ENCODE data around the gene OPN1SW. TPM values are rescaled to one million over a fixed set of nuclear protein-coding genes. Genes with fewer than 3 reads are reported as not detected.

OPN1SW gene, protein sequence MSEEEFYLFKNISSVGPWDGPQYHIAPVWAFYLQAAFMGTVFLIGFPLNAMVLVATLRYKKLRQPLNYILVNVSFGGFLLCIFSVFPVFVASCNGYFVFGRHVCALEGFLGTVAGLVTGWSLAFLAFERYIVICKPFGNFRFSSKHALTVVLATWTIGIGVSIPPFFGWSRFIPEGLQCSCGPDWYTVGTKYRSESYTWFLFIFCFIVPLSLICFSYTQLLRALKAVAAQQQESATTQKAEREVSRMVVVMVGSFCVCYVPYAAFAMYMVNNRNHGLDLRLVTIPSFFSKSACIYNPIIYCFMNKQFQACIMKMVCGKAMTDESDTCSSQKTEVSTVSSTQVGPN
- total RNA-seq, result not detected
- not detected for polyA plus RNA-seq
- long read RNA-seq, donor 1, partial matches to known transcripts, result 0 of 3 reads
- long read RNA-seq, donor 1, other reads (novel, unspliced or antisense), result 3 of 3 reads
- long read RNA-seq, donor 2, result 0 reads
- long read RNA-seq, donor 3, partial matches to known transcripts, result 0 of 6 reads
- long read RNA-seq, donor 3, other reads (novel, unspliced or antisense), result 6 of 6 reads
- long read RNA-seq, donor 4, result 0 reads

GRCh38 chr7:128775744-128776474 is at the start of gene OPN1SW:
Gene OPN1SW, minus strand, starts transcription at chr7:128775794. Its CDS starts 13 bp downstream, at chr7:128775781.
- ATAC-seq, result no peak
- WGBS, result 97% methylated on average over 4 of the region's 4 CpGs
- Histone ChIP-seq H3K9me3 (ENCODE audit: control insufficient read depth, low read length) (no peaks in the 10 kb centered on the region), H3K27ac (ENCODE audit: low read length) (no peak within 1 kb of the TSS), H3K27me3 (ENCODE audit: control insufficient read depth, insufficient read depth) (no peaks in the 10 kb centered on the region), H3K4me1 (ENCODE audit: control insufficient read depth, insufficient read depth, low read length) (no peaks in the 10 kb centered on the region), H3K4me3 (ENCODE audit: low read length) (no peak within 1 kb of the TSS)
- intact Hi-C loops (cut with DNase I), result no loop called here
- no peak for DNase-seq

DNA sequence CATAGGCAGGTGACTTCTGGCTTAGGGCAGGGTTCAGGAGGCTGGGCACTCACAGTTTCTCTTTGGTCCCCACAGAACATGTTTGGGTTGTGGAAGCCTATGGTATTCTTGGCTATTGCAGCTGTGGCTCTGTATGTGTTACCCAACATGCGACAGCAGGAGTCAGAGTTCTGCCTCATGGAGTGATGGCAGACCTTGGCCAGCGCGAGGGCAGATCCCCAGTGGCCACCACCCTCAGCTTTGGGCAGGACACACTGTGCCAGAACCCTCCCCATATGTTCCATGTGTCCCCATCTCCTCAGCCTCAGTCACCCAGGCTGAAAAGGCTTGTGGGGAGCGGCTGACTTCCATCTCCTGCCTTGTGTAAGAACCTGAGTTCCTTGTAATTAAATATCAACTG is 46.1 kb upstream of the OPN1SW start:
- Histone ChIP-seq H3K4me3 (ENCODE audit: low read length) (no peak overlapping the region), H3K4me1 (ENCODE audit: control insufficient read depth, insufficient read depth, low read length) (no peaks in the 10 kb centered on the region), H3K9me3 (ENCODE audit: control insufficient read depth, low read length) (no peaks in the 10 kb centered on the region), H3K27me3 (ENCODE audit: control insufficient read depth, insufficient read depth) (no peaks in the 10 kb centered on the region), H3K27ac (ENCODE audit: low read length) (no peak overlapping the region)
- no peak for DNase-seq
- WGBS, result 85% methylated on average over 4 of the region's 4 CpGs
- ATAC-seq, result no peak
- intact Hi-C loops (cut with DNase I), result no loop called here

DNA sequence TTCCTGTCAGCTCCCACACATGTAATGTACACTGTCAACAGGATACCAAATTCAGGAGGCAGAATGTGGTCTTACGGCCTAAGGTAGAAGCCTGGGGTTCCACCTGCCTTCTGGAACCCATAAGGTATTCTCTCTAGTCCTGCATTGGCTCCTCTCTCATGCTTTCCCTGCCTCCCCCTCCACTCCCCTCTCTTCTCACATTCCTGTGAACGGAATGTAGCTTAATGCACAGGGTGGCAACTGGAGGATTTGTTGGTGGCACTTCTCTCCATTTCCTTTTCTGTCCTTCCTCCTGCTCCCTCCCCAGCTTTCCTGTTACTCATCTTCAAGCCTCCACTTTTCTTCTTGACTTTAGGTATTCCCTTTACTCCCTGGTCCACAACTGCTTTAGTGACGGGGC is 43.1 kb upstream of the OPN1SW start:
- Histone ChIP-seq H3K4me3 (ENCODE audit: low read length) (no peak overlapping the region), H3K9me3 (ENCODE audit: control insufficient read depth, low read length) (no peaks in the 10 kb centered on the region), H3K27ac (ENCODE audit: low read length) (no peak overlapping the region), H3K27me3 (ENCODE audit: control insufficient read depth, insufficient read depth) (no peaks in the 10 kb centered on the region), H3K4me1 (ENCODE audit: control insufficient read depth, insufficient read depth, low read length) (no peaks in the 10 kb centered on the region)
- intact Hi-C loops (cut with DNase I), result no loop called here
- WGBS, result 69% methylated on average over 3 of the region's 3 CpGs
- DNase-seq (no peak), ATAC-seq (no peak)

- DNase-seq (no peak), ATAC-seq (no peak)
- H3K4me1 ChIP-seq (ENCODE audit: control insufficient read depth, insufficient read depth, low read length), result peaks cover 5% of the 10 kb centered on the region
- H3K4me3 ChIP-seq (ENCODE audit: low read length), result no peak overlapping the region
- H3K9me3 ChIP-seq (ENCODE audit: control insufficient read depth, low read length), result no peaks in the 10 kb centered on the region
- WGBS, result 84% methylated on average over 7 of the region's 7 CpGs
- H3K27me3 ChIP-seq (ENCODE audit: control insufficient read depth, insufficient read depth), result no peaks in the 10 kb centered on the region
- H3K27ac ChIP-seq (ENCODE audit: low read length), result no peak overlapping the region
- intact Hi-C loops (cut with DNase I), result no loop called here
These were observed 39.8 kb upstream of the OPN1SW start for GRCh38 chr7:128815289-128815942.

DNA sequence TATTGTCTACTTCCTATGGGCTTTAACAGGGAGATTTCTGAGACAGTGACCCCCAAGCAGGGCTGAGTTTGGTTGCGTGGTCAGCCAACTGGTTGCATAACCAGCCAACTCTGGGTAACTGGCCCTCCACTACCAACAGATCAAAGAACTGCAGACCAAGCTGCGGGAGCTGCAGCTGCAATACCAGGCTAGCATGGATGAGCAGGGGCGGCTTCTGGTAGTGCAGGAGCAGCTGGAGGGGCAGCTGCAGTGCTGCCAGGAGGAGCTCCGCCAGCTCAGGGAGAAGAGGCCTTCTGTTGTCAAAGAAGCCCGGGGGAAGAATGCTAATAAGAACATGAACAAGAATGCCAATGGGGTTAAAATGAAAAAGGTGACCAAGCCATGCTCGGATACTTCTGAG is 38.9 kb upstream of the OPN1SW start:
- DNase-seq, result no peak
- 90% methylated on average over 6 of the region's 6 CpGs for WGBS
- Histone ChIP-seq H3K9me3 (ENCODE audit: control insufficient read depth, low read length) (no peaks in the 10 kb centered on the region), H3K27ac (ENCODE audit: low read length) (no peak overlapping the region), H3K27me3 (ENCODE audit: control insufficient read depth, insufficient read depth) (no peaks in the 10 kb centered on the region), H3K4me1 (ENCODE audit: control insufficient read depth, insufficient read depth, low read length) (peaks cover 5% of the 10 kb centered on the region), H3K4me3 (ENCODE audit: low read length) (no peak overlapping the region)
- no peak for ATAC-seq
- intact Hi-C loops (cut with DNase I), result no loop called here

DNA sequence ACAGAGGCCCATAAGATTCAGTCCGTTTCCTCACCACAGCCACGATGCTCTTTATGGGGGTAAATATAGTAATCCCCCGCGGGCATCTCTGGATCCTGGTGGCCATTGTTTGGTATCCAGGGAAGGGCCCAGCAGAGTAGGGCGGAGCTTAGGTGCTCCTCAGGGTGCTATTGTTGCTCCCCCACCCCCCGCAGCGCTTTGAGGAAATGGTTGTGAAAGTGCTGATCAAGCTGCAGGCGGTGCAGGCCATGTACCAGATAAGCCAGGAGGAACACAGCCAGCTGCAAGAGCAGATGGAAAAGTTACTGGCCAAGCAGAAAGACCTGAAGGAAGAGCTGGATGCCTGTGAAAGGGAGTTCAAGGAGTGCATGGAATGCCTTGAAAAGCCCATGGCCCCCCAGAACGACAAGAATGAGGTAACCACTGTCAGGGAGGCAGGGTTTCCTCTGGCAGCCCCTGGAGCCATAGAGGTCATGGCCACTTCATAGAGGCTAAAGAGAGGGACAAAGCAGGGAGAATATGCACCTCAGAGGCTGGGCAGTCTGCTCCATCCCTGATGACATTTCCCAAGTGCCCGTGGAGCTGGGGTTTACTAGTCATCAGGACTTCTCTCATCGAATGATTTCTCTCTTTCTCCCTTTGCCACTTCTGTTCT is 37.0 kb upstream of the OPN1SW start:
- H3K27ac ChIP-seq (ENCODE audit: low read length), result no peak overlapping the region
- WGBS, result 49% methylated on average over 11 of the region's 11 CpGs
- no peaks in the 10 kb centered on the region for H3K9me3 ChIP-seq (ENCODE audit: control insufficient read depth, low read length)
- H3K4me1 ChIP-seq (ENCODE audit: control insufficient read depth, insufficient read depth, low read length), result peaks cover 5% of the 10 kb centered on the region
- intact Hi-C loops (cut with DNase I), result no loop called here
- DNase-seq (peak; percentile 65 to 83 (median 67)), ATAC-seq (peak; percentile 76 to 89)
- H3K27me3 ChIP-seq (ENCODE audit: control insufficient read depth, insufficient read depth), result no peaks in the 10 kb centered on the region
- H3K4me3 ChIP-seq (ENCODE audit: low read length), result no peak overlapping the region

DNA sequence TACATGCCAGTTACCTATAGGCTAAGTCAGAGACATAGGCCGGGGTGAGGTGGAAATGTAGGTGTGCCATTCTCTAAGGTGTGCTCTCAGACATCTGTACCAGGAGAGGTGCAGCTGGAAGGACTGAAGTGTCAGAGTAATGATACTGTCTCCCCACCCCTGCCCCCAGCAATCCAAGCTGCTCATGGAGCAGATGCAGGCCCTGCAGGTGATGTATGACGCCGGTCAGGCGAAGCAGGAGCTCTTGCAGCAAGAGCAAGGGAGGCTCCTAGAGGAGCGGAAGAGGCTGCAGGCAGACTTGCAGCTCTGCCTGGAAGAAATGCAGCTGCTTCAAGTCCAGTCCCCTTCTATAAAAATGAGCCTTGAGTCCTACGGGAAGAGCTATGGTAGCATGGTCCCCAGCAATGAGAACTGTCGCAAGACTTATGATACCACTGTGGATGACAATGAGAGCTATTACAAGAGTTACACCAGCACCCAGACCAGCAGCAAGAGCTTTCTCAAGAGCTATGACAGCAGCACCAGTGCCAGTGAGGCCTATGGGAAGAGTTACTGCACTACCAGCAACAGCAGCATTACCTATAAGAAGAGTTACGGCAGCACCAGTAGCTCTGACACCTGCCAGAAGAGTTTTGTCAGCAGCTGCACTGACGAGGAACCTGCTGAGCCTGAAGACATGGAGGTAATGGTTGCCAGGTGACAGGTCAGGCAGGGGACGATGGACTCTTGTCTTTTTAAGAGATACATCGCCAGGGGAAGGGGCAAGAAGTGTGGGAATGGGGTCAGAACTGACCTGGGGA is 36.2 kb upstream of the OPN1SW start:
- intact Hi-C loops (cut with DNase I), result no loop called here
- ATAC-seq, result no peak
- Histone ChIP-seq H3K27ac (ENCODE audit: low read length) (no peak overlapping the region), H3K27me3 (ENCODE audit: control insufficient read depth, insufficient read depth) (no peaks in the 10 kb centered on the region), H3K9me3 (ENCODE audit: control insufficient read depth, low read length) (no peaks in the 10 kb centered on the region), H3K4me3 (ENCODE audit: low read length) (no peak overlapping the region), H3K4me1 (ENCODE audit: control insufficient read depth, insufficient read depth, low read length) (peaks cover 5% of the 10 kb centered on the region)
- DNase-seq, result peak in 1 of 3 donors; percentile 22
- 95% methylated on average over 11 of the region's 11 CpGs for WGBS

GRCh38 chr7:128810997-128811396 is 35.4 kb upstream of the OPN1SW start:
- intact Hi-C loops (cut with DNase I), result no loop called here
- peaks cover 5% of the 10 kb centered on the region for H3K4me1 ChIP-seq (ENCODE audit: control insufficient read depth, insufficient read depth, low read length)
- DNase-seq (no peak), ATAC-seq (no peak)
- H3K9me3 ChIP-seq (ENCODE audit: control insufficient read depth, low read length), result no peaks in the 10 kb centered on the region
- WGBS, result 94% methylated on average over 3 of the region's 3 CpGs
- no peak overlapping the region for H3K27ac ChIP-seq (ENCODE audit: low read length)
- no peak overlapping the region for H3K4me3 ChIP-seq (ENCODE audit: low read length)
- no peaks in the 10 kb centered on the region for H3K27me3 ChIP-seq (ENCODE audit: control insufficient read depth, insufficient read depth)

- ATAC-seq (no peak), DNase-seq (no peak)
- Histone ChIP-seq H3K4me1 (ENCODE audit: control insufficient read depth, insufficient read depth, low read length) (peaks cover 5% of the 10 kb centered on the region), H3K4me3 (ENCODE audit: low read length) (no peak overlapping the region), H3K9me3 (ENCODE audit: control insufficient read depth, low read length) (no peaks in the 10 kb centered on the region), H3K27ac (ENCODE audit: low read length) (no peak overlapping the region), H3K27me3 (ENCODE audit: control insufficient read depth, insufficient read depth) (no peaks in the 10 kb centered on the region)
- intact Hi-C loops (cut with DNase I), result no loop called here
- 89% methylated on average over 2 of the region's 2 CpGs for WGBS
These were observed 34.9 kb upstream of the OPN1SW start for GRCh38 chr7:128810473-128810872.

GRCh38 chr7:128809363-128809762 is 33.8 kb upstream of the OPN1SW start:
- ATAC-seq (no peak), DNase-seq (no peak)
- Histone ChIP-seq H3K4me1 (ENCODE audit: control insufficient read depth, insufficient read depth, low read length) (peaks cover 5% of the 10 kb centered on the region), H3K27me3 (ENCODE audit: control insufficient read depth, insufficient read depth) (no peaks in the 10 kb centered on the region), H3K4me3 (ENCODE audit: low read length) (no peak overlapping the region), H3K9me3 (ENCODE audit: control insufficient read depth, low read length) (no peaks in the 10 kb centered on the region), H3K27ac (ENCODE audit: low read length) (no peak overlapping the region)
- intact Hi-C loops (cut with DNase I), result no loop called here
- WGBS, result 82% methylated on average over 3 of the region's 3 CpGs
